Ovary (tissue), 9 donors: ENCODE data around the gene CSMD2. TPM values are rescaled to one million over a fixed set of nuclear protein-coding genes. Genes with fewer than 3 reads are reported as not detected.

Source experiments
- DNase-seq, 5 donors: peaks; one replicate each; pipeline ENCODE4 v3.0.0-alpha.2; 2019 to 2020
- H3K27ac ChIP-seq, 2 donors: fragments of 200-600 bp; one replicate each; pipeline versions ENCODE4 v1.5.1 to v1.8.0; 2019 to 2022
- H3K27me3 ChIP-seq: fragments of 200-600 bp; one replicate; pipeline ENCODE4 v1.8.0; 2022
- H3K36me3 ChIP-seq: fragments of 200-600 bp; sonication (generic); one replicate; pipeline ENCODE4 v1.5.1; 2019
- H3K4me1 ChIP-seq: one replicate; pipeline ENCODE4 v1.8.1; 2013; ENCODE audit warnings: mild to moderate bottlenecking, moderate library complexity; ENCODE audit not compliant: insufficient read depth
- H3K4me3 ChIP-seq: fragments of 200-600 bp; sonication (generic); one replicate; pipeline ENCODE4 v1.5.1; 2017
- H3K9me3 ChIP-seq, 2 donors: fragments of 200-600 bp in 1 of 2; sonication (generic) in 1 of 2; one replicate each; pipeline versions ENCODE4 v1.5.1 to v1.8.1; 2013 to 2019; ENCODE audit warnings: mild to moderate bottlenecking in 1 of 2, moderate library complexity in 1 of 2
- EP300 ChIP-seq: sonication (generic); formaldehyde crosslinking; IDR thresholded peaks from one replicate; pipeline ENCODE4 v1.6.1; 2017; ENCODE audit warnings: antibody characterized with exemption
- POLR2A ChIP-seq: fragments of 450-650 bp; IDR thresholded peaks from one replicate; pipeline ENCODE4 v1.6.1; 2017; ENCODE audit warnings: antibody characterized with exemption, mild to moderate bottlenecking, moderate library complexity
- WGBS, 3 donors: extraction: QIAGEN DNeasy Blood & Tissue Kit in 1 of 3; methylation state at CpG; one replicate each; pipeline versions ENCODE4 v1.1.5 to v1.1.7; 2013 to 2017; 5-methylcytosine and 5-hydroxymethylcytosine counted together
- intact Hi-C, 4 donors: fragments of 100-400 bp; cut with DNase I; formaldehyde crosslinking; loops; one replicate each; pipeline versions ENCODE4 v1.11.0 to v1.15.1; 2022 to 2023
- polyA plus RNA-seq, 2 donors: library from polyadenylated mRNA; stranded (reverse); fragments of 200-250 nt in 1 of 2; fragments of 350-450 nt in 1 of 2; fragmentation: Illumina TruSeq in 1 of 2; extraction: RNeasy Lipid Tissue Mini Kit (QIAGEN cat#74804) in 1 of 2; gene quantifications; one replicate each; pipeline ENCODE4 v1.2.3, GENCODE V29; 2013 to 2014
- total RNA-seq, 7 donors: library from RNA; depleted of rRNA in 2 of 7; stranded (reverse); fragments of >200 nt in 2 of 7; fragmentation: NEBNext Ultra II Directional in 3 of 7; extraction: Animal tissue kit (Norgen Biotek cat#: 25700) in 3 of 7; gene quantifications; one replicate each; pipeline versions ENCODE4 v1.1.0 to v1.2.4, GENCODE V29; 2016 to 2023
- TF ChIP-seq, protein P1 (sequence below), 3 donors: fragments of 450-650 bp in 2 of 3; fragments of 200-600 bp in 1 of 3; IDR thresholded peaks; one replicate each; pipeline versions ENCODE4 v1.5.1 to v1.8.0; 2016 to 2022; ENCODE audit warnings: antibody characterized with exemption in 3 of 3, mild to moderate bottlenecking in 1 of 3
- donor health status: DM: no; HTN: no; CAD: no; lungs with moderate emphysema.
- donor health status: DM: no; HTN: no; CAD: no.
- donor health status: Bipolar disorder and iron deficiency.
- donor health status: DM: yes; HTN: yes; CAD: no.
- donor health status: DM: no; HTN: no; CAD: no.
- donor health status: DM: yes; HTN: yes; CAD: no.

CSMD2 gene
- total and polyA plus RNA-seq, 9 donors, result 0.04 to 1.6 (median 0.18) TPM; not detected in 3

DNA sequence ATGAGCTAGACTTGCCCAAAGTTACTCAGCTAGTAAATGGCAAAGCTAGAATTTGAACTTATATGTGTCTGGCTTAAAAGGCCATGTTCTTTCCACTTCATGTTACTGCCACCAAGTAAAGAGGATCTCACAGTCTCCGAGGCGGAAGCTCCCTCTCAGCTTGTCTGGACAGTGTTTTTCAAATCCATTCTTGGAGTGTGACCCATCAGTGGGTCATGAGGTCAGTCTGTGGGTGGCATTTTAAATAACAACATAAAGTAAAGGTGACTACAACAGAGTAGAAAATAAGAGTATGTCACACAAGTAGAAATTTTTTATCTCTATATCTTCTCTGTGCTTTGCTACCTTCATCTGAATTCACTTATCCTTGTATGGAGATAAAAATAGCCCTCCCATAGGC lies 304.4 kb downstream of the CSMD2 start:
- no peak for DNase-seq
- intact Hi-C loops, result no loop called here
- WGBS, 3 donors, result 57 to 75% (median 65%) methylated on average over 2 of the region's 2 CpGs

DNA sequence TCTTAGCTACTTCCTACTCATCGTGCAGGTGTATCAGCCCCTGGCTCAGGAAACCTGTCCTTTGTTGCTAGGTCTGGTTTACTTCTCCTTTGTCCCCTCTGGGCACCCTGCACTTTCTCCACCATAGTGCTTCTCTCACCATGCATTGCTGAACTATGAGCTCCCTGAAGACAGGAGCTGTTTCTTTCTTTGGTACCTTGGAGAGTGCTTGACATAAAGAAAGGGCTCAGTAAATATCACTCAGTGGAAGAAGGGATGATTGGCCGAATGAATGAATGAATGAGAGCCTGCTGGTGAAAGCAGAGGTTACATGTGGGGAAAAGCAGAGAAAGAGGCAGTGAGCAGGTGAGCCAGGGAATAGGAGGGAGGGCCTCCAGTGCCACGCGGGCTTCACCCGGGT lies 310.9 kb downstream of the CSMD2 start:
- DNase-seq, result no peak
- intact Hi-C loops, result no loop called here
- H3K4me1 ChIP-seq, result no peaks in the 10 kb centered on the region
- no peaks in the 10 kb centered on the region for H3K36me3 ChIP-seq
- TF ChIP-seq EP300, result no peak
- TF ChIP-seq POLR2A, result no peak
- TF ChIP-seq, protein P1, sequence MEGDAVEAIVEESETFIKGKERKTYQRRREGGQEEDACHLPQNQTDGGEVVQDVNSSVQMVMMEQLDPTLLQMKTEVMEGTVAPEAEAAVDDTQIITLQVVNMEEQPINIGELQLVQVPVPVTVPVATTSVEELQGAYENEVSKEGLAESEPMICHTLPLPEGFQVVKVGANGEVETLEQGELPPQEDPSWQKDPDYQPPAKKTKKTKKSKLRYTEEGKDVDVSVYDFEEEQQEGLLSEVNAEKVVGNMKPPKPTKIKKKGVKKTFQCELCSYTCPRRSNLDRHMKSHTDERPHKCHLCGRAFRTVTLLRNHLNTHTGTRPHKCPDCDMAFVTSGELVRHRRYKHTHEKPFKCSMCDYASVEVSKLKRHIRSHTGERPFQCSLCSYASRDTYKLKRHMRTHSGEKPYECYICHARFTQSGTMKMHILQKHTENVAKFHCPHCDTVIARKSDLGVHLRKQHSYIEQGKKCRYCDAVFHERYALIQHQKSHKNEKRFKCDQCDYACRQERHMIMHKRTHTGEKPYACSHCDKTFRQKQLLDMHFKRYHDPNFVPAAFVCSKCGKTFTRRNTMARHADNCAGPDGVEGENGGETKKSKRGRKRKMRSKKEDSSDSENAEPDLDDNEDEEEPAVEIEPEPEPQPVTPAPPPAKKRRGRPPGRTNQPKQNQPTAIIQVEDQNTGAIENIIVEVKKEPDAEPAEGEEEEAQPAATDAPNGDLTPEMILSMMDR (IDR thresholded peaks at IDR 0.05), result no peak
- 86 to 93% (median 87%) methylated on average over 5 of the region's 5 CpGs for WGBS, 3 donors
- no peak overlapping the region for H3K27ac ChIP-seq
- H3K9me3 ChIP-seq, result no peaks in the 10 kb centered on the region
- no peak overlapping the region for H3K4me3 ChIP-seq
- H3K27me3 ChIP-seq, result no peaks in the 10 kb centered on the region

More for the DNA sequence above, 304.4 kb downstream of the CSMD2 start:
- Histone ChIP-seq H3K27me3 (no peaks in the 10 kb centered on the region), H3K27ac (no peak overlapping the region), H3K4me3 (no peak overlapping the region), H3K36me3 (no peaks in the 10 kb centered on the region), H3K4me1 (no peaks in the 10 kb centered on the region), H3K9me3 (no peaks in the 10 kb centered on the region)
- TF ChIP-seq, protein P1 (IDR thresholded peaks at IDR 0.05), result no peak
- TF ChIP-seq POLR2A (no peak), EP300 (no peak)

DNA sequence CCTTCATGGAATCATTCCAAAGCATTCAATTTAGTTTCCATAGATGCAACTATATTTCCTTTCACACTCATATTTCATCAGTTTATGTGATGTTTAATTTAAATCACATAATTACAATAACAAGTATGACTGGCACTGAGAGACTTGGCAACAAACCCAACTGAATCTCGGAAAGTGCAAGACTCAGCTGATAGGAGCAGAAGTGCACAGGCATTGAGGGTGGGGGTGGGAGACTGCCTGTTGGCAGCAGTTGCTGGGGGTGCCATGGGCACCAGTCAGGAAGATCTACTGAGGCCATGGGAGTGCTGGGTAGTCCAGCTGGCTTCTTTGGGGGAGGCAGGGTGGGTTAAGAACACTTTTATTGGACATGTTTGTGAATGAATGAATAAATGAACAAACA lies 311.6 kb downstream of the CSMD2 start:
- Histone ChIP-seq H3K9me3 (no peaks in the 10 kb centered on the region), H3K36me3 (no peaks in the 10 kb centered on the region), H3K4me1 (no peaks in the 10 kb centered on the region), H3K27me3 (no peaks in the 10 kb centered on the region), H3K27ac (no peak overlapping the region), H3K4me3 (no peak overlapping the region)
- DNase-seq, result no peak
- intact Hi-C loops, result no loop called here
- 18 to 36% (median 28%) methylated on average over 1 of the region's 1 CpG for WGBS, 3 donors
- TF ChIP-seq, protein P1 (IDR thresholded peaks at IDR 0.05), result no peak
- TF ChIP-seq EP300, result no peak
- no peak for TF ChIP-seq POLR2A

DNA sequence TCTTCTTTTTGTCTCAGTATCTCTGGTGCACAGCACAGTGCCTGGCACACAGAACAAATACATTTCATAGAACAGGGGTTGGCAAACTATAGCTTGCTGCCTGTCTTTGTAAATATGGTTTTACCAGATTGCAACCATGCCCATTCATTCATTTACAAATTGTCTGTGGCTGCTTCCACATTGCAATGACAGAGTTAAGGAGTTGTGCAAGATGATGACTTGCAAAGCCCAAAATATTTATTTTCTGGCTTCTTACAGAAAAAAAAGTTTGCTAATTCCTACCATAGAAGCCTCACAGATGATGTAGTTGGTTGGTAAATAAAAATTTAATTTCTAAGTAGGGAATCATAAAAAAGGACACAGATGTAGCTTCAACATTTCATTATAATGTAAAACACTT lies 312.3 kb downstream of the CSMD2 start:
- H3K4me1 ChIP-seq, result no peaks in the 10 kb centered on the region
- no peaks in the 10 kb centered on the region for H3K36me3 ChIP-seq
- no peak overlapping the region for H3K4me3 ChIP-seq
- no peaks in the 10 kb centered on the region for H3K27me3 ChIP-seq
- TF ChIP-seq, protein P1 (IDR thresholded peaks at IDR 0.05), result no peak
- TF ChIP-seq EP300 (no peak), POLR2A (no peak)
- H3K9me3 ChIP-seq, result no peaks in the 10 kb centered on the region
- DNase-seq, result no peak
- intact Hi-C loops, result no loop called here
- no peak overlapping the region for H3K27ac ChIP-seq

DNA sequence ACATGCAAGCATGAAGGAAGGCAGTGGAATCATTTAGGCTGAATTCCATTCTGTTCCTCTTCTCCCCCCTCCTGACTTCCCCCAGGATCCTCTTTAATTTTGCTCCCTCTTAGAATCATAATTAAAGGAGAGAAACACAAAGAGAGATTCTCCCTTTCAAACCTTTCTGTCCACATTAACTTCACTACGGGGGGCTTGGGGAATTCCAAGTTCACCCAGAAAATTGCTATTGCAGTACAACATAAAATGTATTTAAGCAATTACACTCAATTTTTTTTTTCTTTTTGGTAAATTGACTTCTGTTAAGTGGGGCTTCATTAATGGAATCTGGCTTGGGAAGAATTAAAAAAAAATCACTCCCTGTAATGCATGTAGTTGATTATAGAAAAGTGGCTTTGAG lies 314.5 kb downstream of the CSMD2 start:
- no peak for DNase-seq
- Histone ChIP-seq H3K36me3 (no peaks in the 10 kb centered on the region), H3K4me1 (no peaks in the 10 kb centered on the region), H3K27me3 (no peaks in the 10 kb centered on the region), H3K4me3 (no peak overlapping the region), H3K9me3 (no peaks in the 10 kb centered on the region), H3K27ac (no peak overlapping the region)
- intact Hi-C loops, result no loop called here
- WGBS, 3 donors, result 76 to 88% (median 84%) methylated on average over 1 of the region's 1 CpG
- TF ChIP-seq EP300, result no peak
- TF ChIP-seq, protein P1 (IDR thresholded peaks at IDR 0.05), result no peak
- no peak for TF ChIP-seq POLR2A
